Kidney (tissue), 14 donors: ENCODE data around the gene IMMP2L. TPM values are rescaled to one million over a fixed set of nuclear protein-coding genes. Genes with fewer than 3 reads are reported as not detected.
"Not testable (repeated sequence)": the region's sequence is repeated elsewhere in the genome, so short reads cannot be mapped to it uniquely, and the experiment has no call there.

Experiments
- DNase-seq, 5 donors: peaks; one replicate each; pipeline ENCODE4 v3.0.0-alpha.2; 2013 to 2020
- FAIRE-seq: peaks from 2 replicates; lab custom pipeline; 2012; peaks lifted over from hg19 to GRCh38; lab: Jason Lieb, UNC
- H3K27ac ChIP-seq, 2 donors: one replicate each; pipeline ENCODE4 v1.7.0; 2013; ENCODE audit warnings: low read depth in 2 of 2, low read length in 2 of 2, inconsistent platforms in 1 of 2
- H3K27me3 ChIP-seq: one replicate; pipeline ENCODE4 v1.7.1; 2013; ENCODE audit warnings: low read length, inconsistent platforms; ENCODE audit not compliant: control insufficient read depth, insufficient read depth
- H3K36me3 ChIP-seq, 3 donors: one replicate each; pipeline versions ENCODE4 v1.7.0 to v1.7.1; 2013; ENCODE audit warnings: low read length in 3 of 3, control low read depth in 1 of 3, inconsistent platforms in 1 of 3; ENCODE audit not compliant: insufficient read depth in 3 of 3, control insufficient read depth in 2 of 3
- H3K4me1 ChIP-seq, 3 donors: one replicate each; pipeline versions ENCODE4 v1.7.0 to v1.7.1; 2013; ENCODE audit warnings: low read length in 3 of 3, inconsistent platforms in 1 of 3, low read depth in 1 of 3; ENCODE audit not compliant: control insufficient read depth in 2 of 3, insufficient read depth in 2 of 3
- H3K4me3 ChIP-seq, 3 donors: one replicate each; pipeline versions ENCODE4 v1.7.0 to v1.8.1; 2013; ENCODE audit warnings: low read length in 3 of 3, control low read depth in 1 of 3, inconsistent platforms in 1 of 3
- H3K9ac ChIP-seq, 3 donors: one replicate each; pipeline versions ENCODE4 v1.7.0 to v1.7.1; 2013; ENCODE audit warnings: low read length in 3 of 3, control low read depth in 1 of 3, inconsistent platforms in 1 of 3
- H3K9me3 ChIP-seq, 3 donors: one replicate each; pipeline versions ENCODE4 v1.7.0 to v1.7.1; 2013; ENCODE audit warnings: low read length in 3 of 3, control low read depth in 1 of 3, inconsistent platforms in 1 of 3; ENCODE audit not compliant: control insufficient read depth in 2 of 3, insufficient read depth in 1 of 3
- intact Hi-C: fragments of 100-400 bp; cut with DNase I; formaldehyde crosslinking; loops from one replicate; pipeline ENCODE4 v1.11.1; 2022
- polyA plus RNA-seq: library from polyadenylated mRNA; stranded (reverse); fragments of 350-450 nt; fragmentation: Illumina TruSeq; extraction: RNeasy Lipid Tissue Mini Kit (QIAGEN cat#74804); gene quantifications from one replicate; pipeline ENCODE4 v1.2.3, GENCODE V29; 2014; ENCODE audit warnings: low read depth, low replicate concordance; ENCODE audit not compliant: insufficient read depth
- total RNA-seq: library from RNA; stranded (reverse); fragmentation: NEBNext Ultra II Directional; extraction: Animal tissue kit (Norgen Biotek cat#: 25700); gene quantifications from one replicate; pipeline ENCODE4 v1.2.1, GENCODE V29; 2021
- TF ChIP-seq, protein P1 (sequence below): IDR thresholded peaks from 3 replicates; pipeline ENCODE4 v1.5.1; 2012; ENCODE audit warnings: mild to moderate bottlenecking, moderate library complexity, borderline replicate concordance; ENCODE audit not compliant: insufficient read depth; ENCODE audit errors: extremely low read depth
- donor health status: control.
- donor health status: control.
- donor health status: control.
- donor health status: control.
- donor health status: control.
- donor health status: DM: yes; HTN: yes; CAD: no.
- donor health status: Normal renal cell carcinoma (clear cell type).

The IMMP2L gene
- total and polyA plus RNA-seq, 2 donors from 2014 or later, result 46.4 to 52.1 TPM

DNA sequence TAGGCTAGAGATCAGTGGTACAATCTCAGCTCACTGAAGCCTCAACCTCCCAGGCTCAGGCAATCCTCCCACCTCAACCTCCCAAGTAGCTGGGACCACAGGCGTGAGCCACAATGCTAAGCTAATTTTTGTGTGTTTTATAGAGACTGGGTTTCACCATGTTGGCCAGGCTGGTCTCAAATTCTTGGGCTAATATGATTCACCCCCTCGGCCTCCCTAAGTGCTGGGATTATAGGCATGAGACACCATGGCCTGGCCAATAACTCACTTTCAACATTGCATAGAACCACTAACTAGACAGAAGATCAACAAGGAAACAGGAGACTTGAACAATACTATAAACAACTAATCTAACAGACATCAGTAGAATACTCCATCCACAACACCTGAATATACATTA is 279.7 kb downstream of the IMMP2L start:
- Histone ChIP-seq H3K36me3 (no peaks in the 10 kb centered on the region), H3K4me1 (no peaks in the 10 kb centered on the region), H3K9ac (no peak overlapping the region), H3K4me3 (no peak overlapping the region), H3K27ac (no peak overlapping the region), H3K9me3 (no peaks in the 10 kb centered on the region), H3K27me3 (no peaks in the 10 kb centered on the region)
- FAIRE-seq (no peak), DNase-seq (no peak)
- TF ChIP-seq, protein P1, sequence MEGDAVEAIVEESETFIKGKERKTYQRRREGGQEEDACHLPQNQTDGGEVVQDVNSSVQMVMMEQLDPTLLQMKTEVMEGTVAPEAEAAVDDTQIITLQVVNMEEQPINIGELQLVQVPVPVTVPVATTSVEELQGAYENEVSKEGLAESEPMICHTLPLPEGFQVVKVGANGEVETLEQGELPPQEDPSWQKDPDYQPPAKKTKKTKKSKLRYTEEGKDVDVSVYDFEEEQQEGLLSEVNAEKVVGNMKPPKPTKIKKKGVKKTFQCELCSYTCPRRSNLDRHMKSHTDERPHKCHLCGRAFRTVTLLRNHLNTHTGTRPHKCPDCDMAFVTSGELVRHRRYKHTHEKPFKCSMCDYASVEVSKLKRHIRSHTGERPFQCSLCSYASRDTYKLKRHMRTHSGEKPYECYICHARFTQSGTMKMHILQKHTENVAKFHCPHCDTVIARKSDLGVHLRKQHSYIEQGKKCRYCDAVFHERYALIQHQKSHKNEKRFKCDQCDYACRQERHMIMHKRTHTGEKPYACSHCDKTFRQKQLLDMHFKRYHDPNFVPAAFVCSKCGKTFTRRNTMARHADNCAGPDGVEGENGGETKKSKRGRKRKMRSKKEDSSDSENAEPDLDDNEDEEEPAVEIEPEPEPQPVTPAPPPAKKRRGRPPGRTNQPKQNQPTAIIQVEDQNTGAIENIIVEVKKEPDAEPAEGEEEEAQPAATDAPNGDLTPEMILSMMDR, result no peak
- intact Hi-C loops, result no loop called here

DNA sequence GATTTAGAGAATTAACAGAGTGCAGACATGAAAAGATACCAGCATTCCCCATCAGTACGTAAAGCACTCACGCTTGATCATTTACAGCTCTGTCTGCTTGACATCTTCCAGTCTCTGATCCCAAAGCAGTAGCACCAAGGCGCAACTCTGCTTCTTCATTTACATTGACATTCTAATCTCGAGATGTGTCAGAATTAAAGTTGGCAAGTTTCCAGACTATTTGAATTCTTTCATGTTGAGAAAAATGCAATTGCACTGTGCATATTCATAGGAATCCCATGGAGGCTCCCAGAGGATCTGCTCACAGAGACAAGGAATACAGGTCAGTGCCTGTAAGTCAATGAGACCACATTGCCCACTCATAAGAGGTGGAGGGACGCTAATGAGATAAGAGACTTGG is 287.4 kb downstream of the IMMP2L start:
- TF ChIP-seq, protein P1, result no peak
- Histone ChIP-seq H3K9ac (no peak overlapping the region), H3K4me3 (no peak overlapping the region), H3K27ac (no peak overlapping the region), H3K9me3 (no peaks in the 10 kb centered on the region), H3K27me3 (no peaks in the 10 kb centered on the region), H3K36me3 (no peaks in the 10 kb centered on the region), H3K4me1 (no peaks in the 10 kb centered on the region)
- FAIRE-seq (no peak), DNase-seq (peak in 1 of 5 donors; percentile 3)
- intact Hi-C loops, result no loop called here

DNA sequence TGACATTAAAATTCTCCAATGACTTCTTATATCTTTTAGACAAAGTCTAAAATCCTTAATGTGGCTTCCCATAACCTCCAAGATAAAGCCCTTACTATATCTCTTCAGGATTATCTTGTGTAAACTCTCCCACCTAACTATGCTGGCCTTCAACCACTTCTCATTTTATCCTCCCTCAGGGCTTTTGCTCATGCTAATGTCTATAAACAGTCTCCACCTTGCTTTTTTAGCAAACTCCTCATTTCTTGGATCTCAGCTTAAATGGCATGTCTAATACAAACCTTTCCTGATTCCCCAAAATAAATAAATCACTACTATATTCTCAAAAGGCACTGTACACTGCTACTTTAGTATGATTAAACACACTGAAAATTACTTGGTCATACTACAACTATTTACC is 290.2 kb downstream of the IMMP2L start:
- Histone ChIP-seq H3K36me3 (no peaks in the 10 kb centered on the region), H3K4me3 (no peak overlapping the region), H3K27me3 (no peaks in the 10 kb centered on the region), H3K4me1 (no peaks in the 10 kb centered on the region), H3K9me3 (no peaks in the 10 kb centered on the region), H3K9ac (no peak overlapping the region), H3K27ac (no peak overlapping the region)
- intact Hi-C loops, result no loop called here
- DNase-seq (no peak), FAIRE-seq (no peak)
- TF ChIP-seq, protein P1, result no peak

DNA sequence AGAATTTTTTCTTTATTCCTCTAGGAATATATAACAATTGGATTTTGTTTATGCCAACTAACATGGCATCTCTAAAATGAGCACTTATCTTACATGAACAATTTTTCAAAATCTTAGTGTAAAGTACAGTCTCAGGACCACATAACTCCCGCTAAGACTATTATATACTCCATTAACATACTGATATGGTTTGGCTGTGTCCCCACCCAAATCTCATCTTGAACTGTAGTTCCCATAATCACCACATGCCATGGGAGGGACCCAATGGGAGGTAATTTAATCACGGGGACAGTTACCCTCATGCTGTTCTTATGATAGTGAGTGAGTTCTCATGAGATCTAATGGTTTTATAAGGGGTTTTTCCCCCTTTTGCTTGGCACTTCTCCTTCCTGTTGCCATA is 291.5 kb downstream of the IMMP2L start:
- H3K27ac ChIP-seq, H3K9ac ChIP-seq, H3K27me3 ChIP-seq, H3K4me1 ChIP-seq, DNase-seq, H3K36me3 ChIP-seq, H3K4me3 ChIP-seq, H3K9me3 ChIP-seq, FAIRE-seq, intact Hi-C loops: not testable (repeated sequence)
